GM21737 (cell line): ENCODE measurements around the gene HLCS.

Source experiments
- ATAC-seq: cut with Tn5 transposase; IDR thresholded peaks from one replicate; pipeline ENCODE4 v1.9.1; 2021; ENCODE audit warnings: mild to moderate bottlenecking, moderate library complexity; ENCODE audit not compliant: unreplicated experiment

Gene HLCS

GRCh38 chr21:36887963-36888362, 78.5 kb downstream of the HLCS start:
- ATAC-seq, result no peak

GRCh38 chr21:36883532-36884486, 82.7 kb downstream of the HLCS start:
- no peak for ATAC-seq

- ATAC-seq, result no peak
Observed at GRCh38 chr21:36882776-36883175, 83.7 kb downstream of the HLCS start.

- no peak for ATAC-seq
Observed at GRCh38 chr21:36881228-36881627, 85.2 kb downstream of the HLCS start.

GRCh38 chr21:36879827-36880226, 86.6 kb downstream of the HLCS start:
- ATAC-seq, result no peak

GRCh38 chr21:36877741-36878140, 88.7 kb downstream of the HLCS start:
- ATAC-seq, result no peak

GRCh38 chr21:36874665-36875064, 91.8 kb downstream of the HLCS start:
- ATAC-seq, result no peak

- no peak for ATAC-seq
Observed at GRCh38 chr21:36873513-36873912, 93.0 kb downstream of the HLCS start.

GRCh38 chr21:36867291-36867905, 99.1 kb downstream of the HLCS start:
- no peak for ATAC-seq

GRCh38 chr21:36866419-36866818, 100.0 kb downstream of the HLCS start:
- ATAC-seq, result no peak

GRCh38 chr21:36864974-36865373, 101.5 kb downstream of the HLCS start:
- no peak for ATAC-seq

- no peak for ATAC-seq
Observed at GRCh38 chr21:36863260-36863659, 103.2 kb downstream of the HLCS start.

- no peak for ATAC-seq
Observed at GRCh38 chr21:36861595-36862323, 104.7 kb downstream of the HLCS start.

GRCh38 chr21:36860736-36861594, 105.5 kb downstream of the HLCS start:
- ATAC-seq, result no peak

- no peak for ATAC-seq
Observed at GRCh38 chr21:36859744-36860501, 106.5 kb downstream of the HLCS start.

- no peak for ATAC-seq
Observed at GRCh38 chr21:36858320-36858957, 108.0 kb downstream of the HLCS start.

- ATAC-seq, result no peak
Observed at GRCh38 chr21:36856643-36857042, 109.8 kb downstream of the HLCS start.

GRCh38 chr21:36854391-36854790, 112.1 kb downstream of the HLCS start:
- ATAC-seq, result no peak

- no peak for ATAC-seq
Observed at GRCh38 chr21:36852864-36853263, 113.6 kb downstream of the HLCS start.
